ENCODE measurements around the gene CCNI2. TPM values are rescaled to one million over a fixed set of nuclear protein-coding genes. Genes with fewer than 3 reads are reported as not detected.

CCNI2 gene
- total RNA-seq, 1 experiment from 2014 or later, result not detected

DNA sequence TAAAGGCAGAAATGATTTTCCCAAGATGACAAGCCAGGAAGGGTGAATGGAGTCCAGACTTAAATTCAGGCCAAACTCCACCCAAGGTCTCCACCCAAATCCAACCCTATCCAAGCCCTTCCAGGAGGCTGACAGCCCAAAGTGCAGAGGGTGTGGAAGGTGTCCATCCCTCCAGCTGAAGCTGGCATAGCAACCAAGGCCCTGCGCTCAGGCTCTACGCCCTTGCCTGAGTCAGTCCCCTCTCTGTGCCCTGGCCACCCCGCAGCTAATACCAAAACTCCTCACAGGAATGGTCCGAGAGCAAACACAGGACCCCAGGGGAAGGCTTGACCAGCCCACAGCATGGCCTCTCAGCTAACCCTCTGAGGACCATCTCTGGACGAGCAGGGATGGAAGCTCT, 27.7 kb downstream of the CCNI2 start:
- Histone ChIP-seq H3K27me3 (replicated peaks) (no peaks in the 10 kb centered on the region), H3K27ac (no peak overlapping the region), H3K36me3 (peaks cover 18% of the 10 kb centered on the region), H3K4me1 (replicated peaks) (peaks cover 37% of the 10 kb centered on the region), H3K9me3 (replicated peaks) (no peaks in the 10 kb centered on the region), H3K4me3 (no peak overlapping the region)
- no peak for DNase-seq (ENCODE audit: low read depth in 1 of 2, low spot score in 2 of 2)

DNA sequence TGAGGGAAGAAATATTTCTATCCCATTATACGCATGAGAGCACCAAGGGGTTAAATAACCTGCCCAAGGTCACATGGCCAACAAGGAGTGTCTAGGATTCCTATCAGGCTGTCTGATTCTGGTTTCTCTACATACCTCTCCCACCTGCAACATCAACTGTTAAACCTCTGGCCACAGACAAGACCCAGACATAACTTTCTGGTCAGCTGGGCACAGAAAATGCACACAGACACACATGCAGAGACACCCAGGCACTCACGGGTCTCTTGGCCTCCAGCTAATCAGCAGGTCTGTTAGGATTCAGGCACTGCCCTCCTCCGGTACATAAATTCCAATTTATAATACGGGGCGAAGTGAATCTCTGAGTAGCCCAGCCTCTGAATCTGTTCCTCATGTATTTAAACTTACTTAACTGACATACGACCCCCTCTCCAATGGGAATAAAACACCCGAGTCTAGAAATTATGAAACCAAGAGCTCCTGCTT, 28.3 kb downstream of the CCNI2 start:
- H3K4me1 ChIP-seq (replicated peaks), result peaks cover 38% of the 10 kb centered on the region
- H3K27me3 ChIP-seq (replicated peaks), result no peaks in the 10 kb centered on the region
- H3K36me3 ChIP-seq, result peaks cover 18% of the 10 kb centered on the region
- H3K9me3 ChIP-seq (replicated peaks), result no peaks in the 10 kb centered on the region
- H3K27ac ChIP-seq, result no peak overlapping the region
- peak overlapping the region; percentile 82 for H3K4me3 ChIP-seq
- no peak for DNase-seq (ENCODE audit: low read depth in 1 of 2, low spot score in 2 of 2)

- H3K9me3 ChIP-seq (replicated peaks), result no peaks in the 10 kb centered on the region
- no peaks in the 10 kb centered on the region for H3K27me3 ChIP-seq (replicated peaks)
- H3K27ac ChIP-seq, result peak overlapping the region; percentile 61
- peaks cover 18% of the 10 kb centered on the region for H3K36me3 ChIP-seq
- peak overlapping the region; percentile 82 for H3K4me3 ChIP-seq
- H3K4me1 ChIP-seq (replicated peaks), result peaks cover 38% of the 10 kb centered on the region
- DNase-seq (ENCODE audit: low read depth in 1 of 2, low spot score in 2 of 2), result peak; percentile 69 to 73
Observed at GRCh38 chr5:132776131-132776937, 29.1 kb downstream of the CCNI2 start.

DNA sequence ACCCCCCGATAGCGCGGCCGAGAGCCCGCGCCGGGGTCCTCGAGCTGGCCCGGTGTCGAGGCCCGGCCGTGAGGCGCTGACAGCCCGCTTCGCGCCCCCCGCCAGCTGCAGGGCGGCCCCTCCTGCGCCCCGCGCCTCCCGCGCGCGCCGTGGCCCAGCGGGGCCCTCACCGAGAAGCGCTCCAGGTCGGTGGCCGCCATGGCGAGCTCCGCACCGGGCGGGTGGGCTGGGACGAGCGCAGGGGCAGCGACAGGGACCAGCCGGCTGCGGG, 29.6 kb downstream of the CCNI2 start:
- no peak for DNase-seq (ENCODE audit: low read depth in 1 of 2, low spot score in 2 of 2)
- Histone ChIP-seq H3K4me3 (peak overlapping the region; percentile 82), H3K9me3 (replicated peaks) (no peaks in the 10 kb centered on the region), H3K27ac (peak overlapping the region; percentile 61), H3K27me3 (replicated peaks) (no peaks in the 10 kb centered on the region), H3K36me3 (peaks cover 18% of the 10 kb centered on the region), H3K4me1 (replicated peaks) (peaks cover 37% of the 10 kb centered on the region)

DNA sequence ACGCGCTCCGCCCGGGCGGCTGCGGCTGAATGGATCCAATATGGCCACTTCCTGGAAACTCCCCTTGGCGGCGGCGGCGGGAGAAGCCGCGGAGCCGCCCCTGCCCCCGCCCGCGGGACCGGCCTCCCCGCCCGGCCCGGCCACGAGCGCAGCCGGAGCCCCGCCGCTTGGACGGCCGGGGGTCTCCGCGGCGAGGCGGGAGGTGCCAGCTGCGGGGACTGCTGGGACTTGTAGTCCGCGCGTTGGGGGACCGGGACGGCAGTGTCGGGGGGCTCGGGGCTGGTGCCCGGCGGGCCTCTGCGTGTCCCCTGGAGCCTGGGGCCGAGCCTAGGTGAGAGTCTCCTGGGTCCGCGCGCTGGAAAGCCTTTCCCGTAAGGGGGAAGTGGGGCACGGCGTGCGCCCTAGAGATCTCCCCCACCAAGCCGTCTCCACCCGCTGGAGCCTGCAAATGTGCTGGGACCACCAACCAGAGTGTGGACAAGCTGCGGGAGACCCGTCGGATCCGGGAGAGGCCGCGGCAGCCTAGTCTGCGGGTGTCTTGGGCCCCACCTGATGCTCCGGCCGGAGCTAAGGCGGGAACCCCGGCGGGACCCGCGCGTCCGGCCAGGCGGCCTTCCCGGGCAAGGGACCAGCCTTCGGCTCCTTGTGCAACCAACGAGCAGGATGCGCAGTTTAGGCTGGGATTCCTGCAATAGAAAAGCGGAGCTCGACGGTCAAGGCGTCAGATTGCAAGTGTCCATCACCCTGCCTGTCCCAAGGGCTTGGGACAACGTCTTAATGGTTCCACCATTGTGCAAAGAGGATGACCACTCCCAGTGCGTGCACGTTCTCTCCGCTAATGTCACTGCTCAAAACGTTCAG, 30.2 kb downstream of the CCNI2 start, which contains the start of gene SEPTIN8:
Gene SEPTIN8 (minus strand): TSS at position 31 of the 861 bp plus-strand sequence. CDS start 102 bp downstream, outside the sequence.
- Histone ChIP-seq H3K9me3 (replicated peaks) (no peaks in the 10 kb centered on the region), H3K4me3 (peak within 1 kb of the TSS; percentile 82), H3K4me1 (replicated peaks) (peaks cover 37% of the 10 kb centered on the region), H3K27me3 (replicated peaks) (no peaks in the 10 kb centered on the region), H3K36me3 (peaks cover 18% of the 10 kb centered on the region), H3K27ac (peak within 1 kb of the TSS; percentile 61)
- DNase-seq (ENCODE audit: low read depth in 1 of 2, low spot score in 2 of 2), result peak in 1 of 2 experiments; percentile 56

DNA sequence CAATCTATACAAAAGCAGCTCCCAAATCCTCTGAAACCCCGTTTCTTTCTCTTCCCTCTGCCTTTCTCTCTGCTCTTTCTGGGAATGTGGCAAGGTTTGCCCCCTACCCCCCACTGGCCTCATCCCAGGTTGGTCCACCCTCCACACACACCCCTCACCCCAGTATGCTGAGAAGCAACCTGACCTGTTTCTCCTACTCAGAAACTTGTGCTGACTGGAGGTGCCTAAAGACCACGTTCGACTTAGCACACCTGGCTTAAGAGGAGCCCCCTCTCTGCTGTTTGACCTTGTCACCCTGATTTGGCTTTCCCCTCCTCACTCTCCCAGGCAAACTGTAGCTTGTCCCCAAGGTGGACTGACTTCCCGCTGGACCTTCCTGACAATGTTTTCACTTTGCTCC, 30.9 kb downstream of the CCNI2 start:
- Histone ChIP-seq H3K4me3 (peak overlapping the region; percentile 82), H3K27ac (no peak overlapping the region), H3K36me3 (peaks cover 18% of the 10 kb centered on the region), H3K9me3 (replicated peaks) (no peaks in the 10 kb centered on the region), H3K27me3 (replicated peaks) (no peaks in the 10 kb centered on the region), H3K4me1 (replicated peaks) (peaks cover 42% of the 10 kb centered on the region)
- DNase-seq (ENCODE audit: low read depth in 1 of 2, low spot score in 2 of 2), result no peak

- Histone ChIP-seq H3K36me3 (peaks cover 18% of the 10 kb centered on the region), H3K9me3 (replicated peaks) (no peaks in the 10 kb centered on the region), H3K4me3 (no peak overlapping the region), H3K27ac (no peak overlapping the region), H3K4me1 (replicated peaks) (peaks cover 44% of the 10 kb centered on the region), H3K27me3 (replicated peaks) (no peaks in the 10 kb centered on the region)
- DNase-seq (ENCODE audit: low read depth in 1 of 2, low spot score in 2 of 2), result no peak
Observed at GRCh38 chr5:132778856-132779255, 31.6 kb downstream of the CCNI2 start.

GRCh38 chr5:132779961-132780360, 32.7 kb downstream of the CCNI2 start:
- Histone ChIP-seq H3K36me3 (peaks cover 15% of the 10 kb centered on the region), H3K27me3 (replicated peaks) (no peaks in the 10 kb centered on the region), H3K4me3 (no peak overlapping the region), H3K27ac (no peak overlapping the region), H3K4me1 (replicated peaks) (peaks cover 44% of the 10 kb centered on the region), H3K9me3 (replicated peaks) (no peaks in the 10 kb centered on the region)
- no peak for DNase-seq (ENCODE audit: low read depth in 1 of 2, low spot score in 2 of 2)

GRCh38 chr5:132780577-132780976, 33.4 kb downstream of the CCNI2 start:
- Histone ChIP-seq H3K4me3 (no peak overlapping the region), H3K4me1 (replicated peaks) (peaks cover 49% of the 10 kb centered on the region), H3K9me3 (replicated peaks) (no peaks in the 10 kb centered on the region), H3K36me3 (peaks cover 10% of the 10 kb centered on the region), H3K27me3 (replicated peaks) (no peaks in the 10 kb centered on the region), H3K27ac (no peak overlapping the region)
- DNase-seq (ENCODE audit: low read depth in 1 of 2, low spot score in 2 of 2), result no peak

GRCh38 chr5:132781029-132781428, 33.8 kb downstream of the CCNI2 start:
- Histone ChIP-seq H3K27ac (no peak overlapping the region), H3K4me1 (replicated peaks) (peaks cover 47% of the 10 kb centered on the region), H3K4me3 (no peak overlapping the region), H3K36me3 (peaks cover 8% of the 10 kb centered on the region), H3K9me3 (replicated peaks) (no peaks in the 10 kb centered on the region), H3K27me3 (replicated peaks) (no peaks in the 10 kb centered on the region)
- no peak for DNase-seq (ENCODE audit: low read depth in 1 of 2, low spot score in 2 of 2)

GRCh38 chr5:132782101-132782500, 34.9 kb downstream of the CCNI2 start:
- Histone ChIP-seq H3K4me3 (no peak overlapping the region), H3K27ac (peak overlapping the region; percentile 23; the same call in 1 of the 2 replicates), H3K4me1 (replicated peaks) (peaks cover 48% of the 10 kb centered on the region), H3K27me3 (replicated peaks) (no peaks in the 10 kb centered on the region), H3K36me3 (peaks cover 5% of the 10 kb centered on the region), H3K9me3 (replicated peaks) (no peaks in the 10 kb centered on the region)
- peak in 1 of 2 experiments; percentile 74 for DNase-seq (ENCODE audit: low read depth in 1 of 2, low spot score in 2 of 2)

- Histone ChIP-seq H3K9me3 (replicated peaks) (no peaks in the 10 kb centered on the region), H3K27ac (no peak overlapping the region), H3K27me3 (replicated peaks) (no peaks in the 10 kb centered on the region), H3K36me3 (no peaks in the 10 kb centered on the region), H3K4me1 (replicated peaks) (peaks cover 35% of the 10 kb centered on the region), H3K4me3 (no peak overlapping the region)
- DNase-seq (ENCODE audit: low read depth in 1 of 2, low spot score in 2 of 2), result no peak
Observed at GRCh38 chr5:132785365-132785764, 38.1 kb downstream of the CCNI2 start.

- Histone ChIP-seq H3K27me3 (replicated peaks) (no peaks in the 10 kb centered on the region), H3K27ac (no peak overlapping the region), H3K9me3 (replicated peaks) (no peaks in the 10 kb centered on the region), H3K36me3 (no peaks in the 10 kb centered on the region), H3K4me1 (replicated peaks) (peaks cover 35% of the 10 kb centered on the region), H3K4me3 (no peak overlapping the region)
- no peak for DNase-seq (ENCODE audit: low read depth in 1 of 2, low spot score in 2 of 2)
Observed at GRCh38 chr5:132785864-132786263, 38.6 kb downstream of the CCNI2 start.

- DNase-seq (ENCODE audit: low read depth in 1 of 2, low spot score in 2 of 2), result peak in 1 of 2 experiments; percentile 46
Observed at GRCh38 chr5:132787076-132787475, 39.9 kb downstream of the CCNI2 start.

More at GRCh38 chr5:132787076-132787475, 39.9 kb downstream of the CCNI2 start:
- no peaks in the 10 kb centered on the region for H3K27me3 ChIP-seq (replicated peaks)
- H3K27ac ChIP-seq, result no peak overlapping the region
- H3K9me3 ChIP-seq (replicated peaks), result no peaks in the 10 kb centered on the region
- no peaks in the 10 kb centered on the region for H3K36me3 ChIP-seq
- H3K4me3 ChIP-seq, result no peak overlapping the region
- peaks cover 29% of the 10 kb centered on the region for H3K4me1 ChIP-seq (replicated peaks)
